Colon (tissue), 2 donors: ENCODE results near the gene HNRNPC.

Experiments used
- FAIRE-seq: peaks from 2 replicates; lab custom pipeline; 2012; peaks lifted over from hg19 to GRCh38; lab: Jason Lieb, UNC
- donor health status: control.
- donor health status: control.

The HNRNPC gene

GRCh38 chr14:21210023-21210422 lies 59.2 kb downstream of the HNRNPC start:
- no peak for FAIRE-seq

DNA sequence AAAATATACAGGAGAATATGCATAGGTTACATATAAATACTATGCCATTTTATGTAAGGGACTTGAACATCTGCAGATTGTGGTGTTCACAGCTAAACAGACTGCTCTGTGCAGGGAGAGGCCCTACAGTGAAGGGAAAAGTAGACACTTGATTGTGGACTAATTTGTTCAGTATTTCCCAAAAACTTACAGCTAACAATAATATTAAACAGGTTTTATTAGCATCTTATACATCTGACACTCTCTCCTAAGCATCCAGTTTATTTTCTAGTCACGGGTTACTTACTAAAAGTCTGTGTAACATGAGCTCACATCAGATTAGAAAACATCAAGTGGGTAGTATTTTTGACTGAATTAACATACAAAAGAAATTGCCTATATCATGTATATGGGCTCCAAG lies 60.1 kb downstream of the HNRNPC start:
- no peak for FAIRE-seq

DNA sequence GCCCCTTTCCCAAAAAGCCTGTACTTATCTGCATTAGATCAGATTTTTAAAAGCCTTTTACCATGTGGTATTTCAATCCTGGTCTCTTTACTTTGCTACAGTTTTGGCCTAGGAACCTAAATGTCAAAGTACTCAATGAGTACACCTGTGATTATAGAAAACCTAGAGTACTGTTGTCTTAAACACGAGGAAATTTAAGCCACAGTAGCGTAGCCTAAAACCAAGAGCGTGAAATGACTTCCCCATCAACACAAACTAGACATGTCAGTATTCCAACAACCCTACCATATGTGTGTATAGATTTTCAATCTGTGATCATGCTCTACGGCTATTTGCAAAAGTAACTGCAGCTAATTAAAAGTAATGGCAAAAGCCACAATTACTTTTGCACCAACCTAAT lies 60.7 kb downstream of the HNRNPC start:
- FAIRE-seq = no peak

GRCh38 chr14:21206753-21207684 lies 62.2 kb downstream of the HNRNPC start:
- FAIRE-seq = no peak

DNA sequence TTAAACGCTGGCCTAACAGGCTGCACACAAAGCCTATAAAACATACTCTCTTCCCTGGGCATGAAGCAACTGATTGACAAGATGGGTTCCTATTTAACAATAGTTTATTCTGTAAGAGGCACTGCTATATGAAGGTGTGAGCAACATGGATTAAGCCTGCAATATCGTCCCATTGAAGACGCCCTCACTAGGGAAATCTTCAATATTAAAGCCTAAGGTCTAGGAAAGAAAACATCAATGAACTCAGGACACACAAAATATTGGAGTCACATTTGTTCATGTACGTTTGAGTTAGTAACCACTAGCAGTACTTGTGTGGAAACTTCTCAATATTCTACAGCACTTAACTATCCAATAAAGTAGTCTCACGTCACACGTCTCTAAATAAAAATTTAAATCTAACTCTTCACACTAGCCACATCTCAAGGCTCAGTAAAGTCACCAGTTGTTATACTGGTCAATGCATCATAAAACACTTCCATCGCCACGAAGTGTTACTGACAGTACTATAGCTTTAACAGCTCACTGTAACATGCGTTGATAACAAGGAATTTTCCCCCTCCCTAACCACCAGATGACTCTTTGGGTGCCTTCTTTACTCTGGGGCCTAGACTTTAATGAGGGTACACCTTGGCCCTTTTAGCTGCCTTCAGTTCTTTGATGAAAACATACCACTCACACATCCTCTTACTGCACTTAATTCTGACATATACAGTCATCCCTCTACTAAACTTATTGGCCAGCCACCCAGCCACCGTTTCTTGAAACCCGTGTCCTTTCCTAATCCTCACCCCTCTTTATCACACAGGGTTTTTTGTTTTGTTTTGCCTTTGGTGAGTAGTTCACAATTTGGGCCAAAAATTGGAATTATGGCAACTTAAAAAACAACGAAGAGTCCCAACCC lies 63.3 kb downstream of the HNRNPC start:
- no peak for FAIRE-seq

DNA sequence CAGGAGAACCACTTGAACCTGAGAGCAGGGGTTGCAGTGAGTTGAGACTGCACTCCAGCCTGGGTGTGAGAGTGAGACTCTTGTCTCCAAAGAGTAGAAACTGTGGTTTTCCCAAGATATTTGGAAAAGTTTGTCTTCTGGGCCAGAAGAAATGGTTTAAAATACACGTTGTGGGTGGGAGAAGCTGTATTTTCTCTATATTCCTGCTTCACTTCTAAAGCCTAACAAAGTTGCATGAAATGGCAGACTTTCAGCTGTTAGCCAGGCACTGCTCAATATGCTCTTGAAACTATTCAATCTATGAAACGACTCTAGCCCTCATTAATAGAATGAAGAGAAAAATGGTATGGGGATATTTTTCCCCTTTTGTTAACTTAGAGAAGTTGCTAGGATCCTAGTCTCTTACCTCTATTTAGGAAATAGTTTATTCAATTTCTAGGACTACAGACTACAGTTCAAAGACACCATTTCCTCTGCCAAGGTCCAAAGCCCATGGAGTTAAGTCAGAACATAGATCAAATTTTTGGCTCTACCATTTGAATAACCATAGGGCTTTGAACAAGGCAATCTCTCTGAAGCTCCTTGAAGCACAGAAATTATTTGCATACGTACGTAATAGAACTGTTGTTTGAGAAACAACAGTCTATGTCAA lies 64.1 kb downstream of the HNRNPC start:
- no peak for FAIRE-seq

DNA sequence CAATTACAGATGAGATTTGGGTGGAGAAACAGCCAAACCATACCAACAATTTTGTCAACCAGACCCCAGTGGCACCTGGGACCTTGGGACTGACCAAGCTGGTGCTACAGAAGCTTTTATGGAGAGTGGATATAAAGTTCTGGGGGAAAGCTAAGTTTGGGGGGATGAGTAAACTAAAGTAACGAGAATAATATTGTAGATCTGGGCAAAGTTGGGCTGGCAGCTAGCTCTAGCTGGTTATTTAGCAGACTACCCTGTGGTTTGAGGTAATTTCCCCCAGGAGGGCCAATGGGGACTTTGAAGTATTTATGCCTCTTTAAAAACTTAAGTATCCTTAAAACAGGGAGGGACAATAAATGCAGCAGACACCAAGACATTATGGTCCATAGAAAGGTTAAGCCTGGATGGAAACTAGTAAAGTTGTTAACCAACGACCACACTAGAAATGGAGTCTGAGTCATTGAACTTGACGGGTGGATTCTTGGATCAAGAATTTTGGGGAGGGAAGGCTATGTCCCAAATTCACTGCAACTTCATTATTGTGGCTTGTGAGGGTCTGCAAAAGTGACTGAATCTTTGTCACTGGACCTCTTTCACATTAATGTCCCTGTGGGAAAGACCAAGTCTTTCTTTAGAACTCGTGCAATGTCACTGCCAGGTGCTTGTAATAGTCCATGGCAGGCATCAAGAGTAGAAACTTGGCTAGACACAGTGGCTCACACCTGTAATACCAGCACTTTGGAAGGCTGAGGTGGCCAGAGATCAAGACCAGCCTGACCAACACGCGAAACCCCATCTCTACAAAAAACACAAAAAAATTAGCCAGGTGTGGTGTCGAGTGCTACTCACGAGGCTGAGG lies 64.8 kb downstream of the HNRNPC start:
- FAIRE-seq = no peak

DNA sequence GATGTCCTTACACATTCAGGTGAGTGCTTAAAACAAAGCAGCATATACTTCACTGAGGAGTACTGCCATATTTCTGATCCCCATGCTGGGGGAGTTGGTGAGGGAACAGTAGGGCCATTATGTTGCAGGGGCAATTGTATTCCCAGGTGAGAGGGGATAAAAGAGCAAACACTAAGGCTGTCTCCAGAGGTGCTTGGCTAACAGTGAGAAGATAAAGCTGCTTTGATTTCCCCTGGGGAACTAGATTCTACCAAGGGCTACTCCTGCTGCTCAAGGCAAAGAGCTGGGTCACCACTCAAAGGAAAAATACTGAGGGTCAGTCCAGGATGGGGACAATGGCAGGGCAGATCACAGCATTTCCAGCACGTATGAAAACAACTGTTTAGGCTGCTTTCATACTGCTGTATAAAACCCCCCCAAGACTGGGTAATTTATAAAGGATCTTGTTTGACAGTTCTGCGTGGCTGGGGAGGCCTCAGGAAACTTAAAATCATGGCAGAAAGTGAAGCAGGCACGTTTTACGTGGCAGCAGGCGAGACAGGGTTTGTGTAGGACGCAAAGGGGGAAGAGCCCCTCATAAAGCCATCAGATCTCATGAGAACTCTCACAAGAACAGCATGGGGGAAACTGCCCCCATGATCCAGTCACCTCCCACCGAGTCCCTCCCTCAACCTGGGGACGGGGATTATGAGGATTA lies 65.6 kb downstream of the HNRNPC start:
- FAIRE-seq = no peak

GRCh38 chr14:21202463-21203358 lies 66.5 kb downstream of the HNRNPC start:
- no peak for FAIRE-seq

DNA sequence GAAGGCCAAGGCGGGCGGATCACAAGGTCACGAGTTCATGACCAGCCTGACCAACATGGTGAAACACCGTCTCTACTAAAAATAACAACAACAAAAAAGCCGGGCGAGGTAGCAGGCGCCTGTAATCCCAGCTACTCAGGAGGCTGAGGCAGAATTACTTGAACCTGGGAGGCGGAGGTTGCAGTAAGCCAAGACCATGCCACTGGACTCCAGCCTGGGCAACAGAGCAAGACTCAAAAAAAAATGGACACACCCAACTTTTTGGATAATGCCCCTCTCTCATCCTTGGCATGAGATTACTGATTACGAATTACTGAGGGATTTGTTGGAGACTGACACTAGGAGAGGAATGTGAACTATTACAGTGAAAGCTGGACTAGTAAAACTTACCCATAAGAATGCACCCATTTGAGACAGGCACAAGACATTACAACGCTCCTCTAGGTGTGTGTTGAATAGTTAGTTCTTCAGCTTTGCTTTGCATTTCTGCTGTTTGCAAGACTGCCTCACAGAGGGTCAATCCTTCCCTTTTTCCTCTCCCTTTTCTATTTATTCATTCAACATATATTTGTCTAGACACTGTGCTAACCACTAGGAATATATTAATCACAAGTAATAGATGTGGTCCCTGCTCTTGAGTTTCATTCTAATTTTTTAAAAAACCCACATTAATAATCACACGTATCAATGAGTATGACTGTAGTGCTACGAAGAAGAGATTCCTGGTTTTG lies 67.3 kb downstream of the HNRNPC start:
- no peak for FAIRE-seq

GRCh38 chr14:21200752-21201461 lies 68.3 kb downstream of the HNRNPC start:
- no peak for FAIRE-seq

DNA sequence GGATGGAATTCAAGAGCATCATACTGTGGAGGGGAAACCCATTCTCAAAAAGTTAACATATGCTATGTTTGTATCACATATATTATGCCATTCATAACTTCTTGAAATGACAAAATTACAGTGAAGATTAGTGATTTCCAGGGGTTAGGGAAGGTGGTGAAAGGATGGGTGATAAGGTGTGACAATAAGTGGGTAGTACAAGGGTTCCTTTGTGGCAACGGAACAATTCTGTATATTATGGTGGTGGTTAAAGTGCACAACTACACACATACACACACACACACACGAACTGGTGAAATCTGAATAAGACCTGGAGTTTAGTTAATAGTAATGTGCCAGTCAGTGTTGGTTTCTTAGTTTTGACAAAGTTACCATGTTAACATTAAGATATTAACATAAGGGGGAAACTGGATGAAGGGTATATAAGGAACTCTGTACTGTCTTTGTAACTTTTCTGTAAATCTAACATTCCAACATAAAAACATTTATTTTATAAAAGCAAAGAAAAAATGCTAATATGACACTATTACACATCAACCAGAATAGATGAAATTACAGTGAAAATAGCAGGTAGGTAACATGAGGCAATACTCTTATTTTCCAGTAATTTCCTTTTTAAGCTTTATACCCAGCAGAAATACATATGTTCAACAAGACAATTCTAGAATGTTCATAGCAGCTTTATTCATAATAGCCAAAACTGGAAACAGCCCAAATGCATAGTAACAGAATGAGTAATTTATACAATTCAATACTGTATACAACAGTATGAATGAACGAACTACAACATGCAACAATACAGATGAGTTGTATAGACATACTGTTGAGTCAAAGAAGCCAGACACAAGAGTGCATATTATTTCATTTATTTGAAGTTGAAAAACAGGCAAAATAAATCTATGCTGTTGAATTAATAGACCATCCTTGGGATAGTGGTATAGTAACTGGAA lies 69.4 kb downstream of the HNRNPC start:
- FAIRE-seq = no peak

- no peak for FAIRE-seq
Observed at GRCh38 chr14:21197418-21198205, 71.6 kb downstream of the HNRNPC start.

GRCh38 chr14:21194597-21194996 lies 74.6 kb downstream of the HNRNPC start:
- no peak for FAIRE-seq

DNA sequence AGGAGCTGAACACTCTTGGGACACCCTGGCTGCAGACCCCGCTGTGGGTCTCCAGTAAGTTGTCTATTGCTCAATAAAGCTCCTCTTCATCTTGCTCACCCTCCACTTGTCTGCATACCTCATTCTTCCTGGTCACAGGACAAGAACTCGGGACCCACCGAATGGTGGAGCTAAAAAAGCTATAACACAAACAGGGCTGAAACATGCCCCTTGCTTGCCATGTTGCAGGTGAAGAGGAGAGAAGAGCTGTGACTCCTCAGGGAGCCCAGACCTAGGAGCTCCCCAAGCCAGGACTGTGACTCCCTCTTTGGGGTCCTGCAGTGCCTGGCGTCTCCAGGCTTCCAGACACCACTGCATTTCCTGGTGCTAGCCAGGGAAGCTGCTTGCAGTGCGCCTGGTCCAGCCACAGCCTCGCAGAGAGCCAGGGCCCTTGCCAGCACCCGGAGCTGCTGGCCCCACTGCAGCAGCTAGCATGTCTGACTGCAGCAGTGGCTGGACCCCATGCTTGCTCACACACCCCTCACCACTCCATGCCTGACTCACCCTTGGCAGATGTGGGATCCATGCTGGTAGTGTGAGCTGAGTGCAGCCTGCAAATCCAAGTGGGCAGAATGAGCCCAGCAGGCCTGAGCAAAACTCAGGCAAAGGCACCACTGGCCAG lies 76.2 kb downstream of the HNRNPC start:
- FAIRE-seq = no peak

GRCh38 chr14:21192447-21192822 lies 76.8 kb downstream of the HNRNPC start:
- FAIRE-seq = no peak
